Vagina (tissue), 2 donors: Measurements from ENCODE around the gene ABCB1. TPM values are rescaled to one million over a fixed set of nuclear protein-coding genes. Genes with fewer than 3 reads are reported as not detected.

Experiments used
- DNase-seq, 2 donors: peaks; one replicate each; pipeline ENCODE4 v3.0.0-alpha.2; 2017; ENCODE audit errors: extremely low spot score in 2 of 2
- H3K27ac ChIP-seq: fragments of 200-600 bp; sonication (generic); one replicate; pipeline ENCODE4 v1.5.1; 2019
- H3K27me3 ChIP-seq: fragments of 200-600 bp; sonication (generic); one replicate; pipeline ENCODE4 v1.5.1; 2019
- H3K36me3 ChIP-seq, 2 donors: fragments of 200-600 bp; sonication (generic); one replicate each; pipeline ENCODE4 v1.5.1; 2017 to 2019
- H3K4me1 ChIP-seq: fragments of 200-600 bp; sonication (generic); one replicate; pipeline ENCODE4 v1.5.1; 2019
- H3K4me3 ChIP-seq, 2 donors: fragments of 200-600 bp; sonication (generic); 1 replicate in 1 of 2; 2 replicates in 1 of 2; pipeline ENCODE4 v1.5.1; 2016 to 2019
- H3K9me3 ChIP-seq: fragments of 200-600 bp; sonication (generic); one replicate; pipeline ENCODE4 v1.5.1; 2019
- CTCF ChIP-seq, 3 experiments: fragments of 450-650 bp in 2 of 3; fragments of 200-600 bp in 1 of 3; sonication (generic) in 1 of 3; IDR thresholded peaks; one replicate each; pipeline ENCODE4 v1.5.1; 2017 to 2019; ENCODE audit warnings: antibody characterized with exemption in 3 of 3, mild to moderate bottlenecking in 2 of 3, moderate library complexity in 2 of 3
- POLR2A ChIP-seq, 2 donors: fragments of 450-650 bp; IDR thresholded peaks; one replicate each; pipeline ENCODE4 v1.6.1; 2017; ENCODE audit warnings: antibody characterized with exemption in 2 of 2, mild to moderate bottlenecking in 2 of 2, moderate library complexity in 2 of 2
- POLR2AphosphoS5 ChIP-seq, 2 donors: sonication (generic); formaldehyde crosslinking; IDR thresholded peaks; one replicate each; pipeline ENCODE4 v1.9.0; 2017; ENCODE audit warnings: antibody characterized with exemption in 2 of 2, mild to moderate bottlenecking in 2 of 2, low read depth in 1 of 2; ENCODE audit not compliant: insufficient read depth in 1 of 2
- intact Hi-C: fragments of 100-400 bp; cut with DNase I; formaldehyde crosslinking; loops from one replicate; pipeline ENCODE4 v1.15.1; 2023
- total RNA-seq: library from RNA; depleted of rRNA; stranded (reverse); fragments of >200 nt; gene quantifications from one replicate; pipeline ENCODE4 v1.2.3, GENCODE V29; 2016

Gene ABCB1
- total RNA-seq, 1 donor from 2014 or later = 2.9 TPM

DNA sequence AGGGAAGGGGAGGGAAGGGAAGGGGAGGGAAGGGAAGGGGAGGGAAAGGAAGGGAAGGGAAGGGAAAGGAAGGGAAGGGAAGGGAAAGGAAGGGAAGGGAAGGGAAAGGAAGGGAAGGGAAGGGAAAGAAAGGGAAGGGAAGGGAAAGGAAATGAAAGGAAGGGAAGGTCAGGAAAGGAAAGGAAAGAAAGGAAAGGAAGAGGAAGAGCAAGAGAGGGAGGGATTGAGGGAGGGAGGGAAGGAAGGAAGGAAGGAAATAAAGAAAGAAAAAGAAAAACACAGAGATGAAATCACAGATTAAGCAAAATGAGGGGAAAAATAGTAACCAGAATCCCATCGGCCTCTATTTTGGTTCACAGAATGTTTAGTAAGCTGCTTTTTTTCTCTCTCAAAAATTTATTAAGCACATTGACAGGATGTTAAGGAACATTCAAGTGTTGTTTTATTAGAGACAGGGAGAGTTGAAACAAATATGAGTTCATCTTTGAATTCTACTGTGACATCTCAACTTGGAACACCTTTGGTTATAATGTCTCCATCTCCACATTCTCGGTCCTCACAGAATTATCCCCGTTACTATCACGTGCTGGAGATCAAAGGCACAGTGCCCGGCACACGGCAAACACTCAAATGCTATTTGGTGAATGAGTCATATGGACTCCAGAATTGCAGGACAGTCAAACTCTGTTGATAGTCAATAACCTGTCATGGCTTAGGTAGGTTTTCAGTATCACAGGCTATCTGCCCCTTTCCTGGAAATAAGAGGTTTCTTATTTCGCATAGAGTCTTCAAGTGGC is 52.4 kb downstream of the ABCB1 start:
- Histone ChIP-seq H3K27ac (no peak overlapping the region), H3K4me3 (no peak overlapping the region), H3K27me3 (no peaks in the 10 kb centered on the region), H3K4me1 (no peaks in the 10 kb centered on the region), H3K9me3 (no peaks in the 10 kb centered on the region), H3K36me3 (no peaks in the 10 kb centered on the region)
- intact Hi-C loops = no loop called here
- TF ChIP-seq POLR2A (IDR thresholded peaks at IDR 0.05) (no peak), POLR2AphosphoS5 (IDR thresholded peaks at IDR 0.05; ENCODE audit: insufficient read depth in 1 of 2, low read depth in 1 of 2) (no peak), CTCF (IDR thresholded peaks at IDR 0.05) (no peak)
- no peak for DNase-seq

GRCh38 chr7:87545760-87546159 is 54.9 kb downstream of the ABCB1 start:
- TF ChIP-seq POLR2AphosphoS5 (IDR thresholded peaks at IDR 0.05; ENCODE audit: insufficient read depth in 1 of 2, low read depth in 1 of 2) (no peak), POLR2A (IDR thresholded peaks at IDR 0.05) (no peak), CTCF (IDR thresholded peaks at IDR 0.05) (no peak)
- no peaks in the 10 kb centered on the region for H3K9me3 ChIP-seq
- H3K4me1 ChIP-seq = no peaks in the 10 kb centered on the region
- no peaks in the 10 kb centered on the region for H3K36me3 ChIP-seq
- no peak overlapping the region for H3K4me3 ChIP-seq
- no peak overlapping the region for H3K27ac ChIP-seq
- DNase-seq = no peak
- no peaks in the 10 kb centered on the region for H3K27me3 ChIP-seq
- intact Hi-C loops = no loop called here

DNA sequence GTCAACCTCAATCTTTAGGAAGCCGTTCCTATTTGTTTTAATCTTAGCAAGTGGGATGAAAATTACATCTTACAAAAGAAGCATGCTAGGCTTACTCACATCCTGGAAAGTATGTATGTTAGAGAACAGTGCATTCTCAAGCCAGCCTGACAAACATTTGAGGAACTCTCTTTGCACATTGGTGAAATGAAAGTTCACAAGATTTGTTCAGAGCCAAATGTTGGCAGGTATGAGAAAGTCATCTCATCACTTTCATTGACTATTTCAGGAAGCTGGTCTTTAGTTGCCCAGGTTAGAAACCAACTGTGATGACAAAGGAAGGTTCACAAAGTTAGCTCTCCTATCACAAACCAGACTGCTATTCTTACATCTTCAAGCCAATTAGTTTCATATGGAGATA is 57.1 kb downstream of the ABCB1 start:
- H3K27me3 ChIP-seq = no peaks in the 10 kb centered on the region
- no peak overlapping the region for H3K27ac ChIP-seq
- H3K9me3 ChIP-seq = no peaks in the 10 kb centered on the region
- H3K4me3 ChIP-seq = no peak overlapping the region
- DNase-seq = no peak
- intact Hi-C loops = no loop called here
- TF ChIP-seq POLR2AphosphoS5 (IDR thresholded peaks at IDR 0.05; ENCODE audit: insufficient read depth in 1 of 2, low read depth in 1 of 2) (no peak), CTCF (IDR thresholded peaks at IDR 0.05) (no peak)
- H3K36me3 ChIP-seq = no peaks in the 10 kb centered on the region
- H3K4me1 ChIP-seq = no peaks in the 10 kb centered on the region

- DNase-seq = no peak
- Histone ChIP-seq H3K36me3 (no peaks in the 10 kb centered on the region), H3K9me3 (no peaks in the 10 kb centered on the region), H3K4me1 (no peaks in the 10 kb centered on the region), H3K27ac (no peak overlapping the region), H3K4me3 (no peak overlapping the region), H3K27me3 (no peaks in the 10 kb centered on the region)
- intact Hi-C loops = no loop called here
- TF ChIP-seq POLR2A (IDR thresholded peaks at IDR 0.05) (no peak), POLR2AphosphoS5 (IDR thresholded peaks at IDR 0.05; ENCODE audit: insufficient read depth in 1 of 2, low read depth in 1 of 2) (no peak), CTCF (IDR thresholded peaks at IDR 0.05) (no peak)
Observed at GRCh38 chr7:87541648-87542047, 59.0 kb downstream of the ABCB1 start.

- intact Hi-C loops = no loop called here
- Histone ChIP-seq H3K27me3 (no peaks in the 10 kb centered on the region), H3K9me3 (no peaks in the 10 kb centered on the region), H3K36me3 (no peaks in the 10 kb centered on the region), H3K4me1 (no peaks in the 10 kb centered on the region), H3K27ac (no peak overlapping the region), H3K4me3 (no peak overlapping the region)
- no peak for DNase-seq
- TF ChIP-seq POLR2A (IDR thresholded peaks at IDR 0.05) (no peak), POLR2AphosphoS5 (IDR thresholded peaks at IDR 0.05; ENCODE audit: insufficient read depth in 1 of 2, low read depth in 1 of 2) (no peak), CTCF (IDR thresholded peaks at IDR 0.05) (no peak)
Observed at GRCh38 chr7:87538052-87538451, 62.6 kb downstream of the ABCB1 start.
